Epithelial cell of proximal tubule (primary cell): ENCODE measurements around the gene KLHL21. TPM values are rescaled to one million over a fixed set of nuclear protein-coding genes. Genes with fewer than 3 reads are reported as not detected.

Source experiments
- DNase-seq: peaks from one replicate; pipeline ENCODE4 v3.0.0-alpha.2; 2011; ENCODE audit warnings: low read depth
- H3K4me3 ChIP-seq: 2 replicates; pipeline ENCODE4 v1.5.1; 2011; ENCODE audit warnings: low read depth, mild to moderate bottlenecking, low read length
- total RNA-seq: library from RNA; depleted of rRNA; stranded (reverse); fragments of >200 nt; gene quantifications from 2 replicates; pipeline ENCODE4 v1.2.3, GENCODE V29; 2015
- TF ChIP-seq, protein P1 (sequence below): conservative IDR thresholded peaks from 2 replicates; pipeline ENCODE4 v1.5.1; 2012; ENCODE audit warnings: low read depth, mild to moderate bottlenecking, low read length

Gene KLHL21
- total RNA-seq, 1 donor from 2014 or later, result 28.1 TPM

DNA sequence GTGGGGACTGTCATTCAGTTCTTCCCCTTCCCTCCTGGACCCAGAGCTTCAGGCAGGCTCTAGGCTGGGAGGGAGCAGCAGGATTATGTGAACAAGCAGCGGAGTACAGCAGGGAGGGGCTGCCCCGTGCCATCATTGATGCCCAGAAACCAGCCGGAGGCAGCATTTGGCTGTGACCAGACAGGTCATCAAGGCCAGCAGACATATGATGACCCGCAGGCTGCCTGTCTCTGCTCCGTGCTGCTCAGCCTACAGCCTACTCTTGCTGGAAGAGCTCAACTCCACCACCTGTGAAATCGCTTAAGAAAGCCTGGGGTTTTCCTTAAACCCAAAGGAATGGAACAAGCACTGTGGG lies 4.9 kb downstream of the KLHL21 start:
- no peak overlapping the region for H3K4me3 ChIP-seq
- DNase-seq, result no peak
- TF ChIP-seq, protein P1, sequence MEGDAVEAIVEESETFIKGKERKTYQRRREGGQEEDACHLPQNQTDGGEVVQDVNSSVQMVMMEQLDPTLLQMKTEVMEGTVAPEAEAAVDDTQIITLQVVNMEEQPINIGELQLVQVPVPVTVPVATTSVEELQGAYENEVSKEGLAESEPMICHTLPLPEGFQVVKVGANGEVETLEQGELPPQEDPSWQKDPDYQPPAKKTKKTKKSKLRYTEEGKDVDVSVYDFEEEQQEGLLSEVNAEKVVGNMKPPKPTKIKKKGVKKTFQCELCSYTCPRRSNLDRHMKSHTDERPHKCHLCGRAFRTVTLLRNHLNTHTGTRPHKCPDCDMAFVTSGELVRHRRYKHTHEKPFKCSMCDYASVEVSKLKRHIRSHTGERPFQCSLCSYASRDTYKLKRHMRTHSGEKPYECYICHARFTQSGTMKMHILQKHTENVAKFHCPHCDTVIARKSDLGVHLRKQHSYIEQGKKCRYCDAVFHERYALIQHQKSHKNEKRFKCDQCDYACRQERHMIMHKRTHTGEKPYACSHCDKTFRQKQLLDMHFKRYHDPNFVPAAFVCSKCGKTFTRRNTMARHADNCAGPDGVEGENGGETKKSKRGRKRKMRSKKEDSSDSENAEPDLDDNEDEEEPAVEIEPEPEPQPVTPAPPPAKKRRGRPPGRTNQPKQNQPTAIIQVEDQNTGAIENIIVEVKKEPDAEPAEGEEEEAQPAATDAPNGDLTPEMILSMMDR, result no peak

DNA sequence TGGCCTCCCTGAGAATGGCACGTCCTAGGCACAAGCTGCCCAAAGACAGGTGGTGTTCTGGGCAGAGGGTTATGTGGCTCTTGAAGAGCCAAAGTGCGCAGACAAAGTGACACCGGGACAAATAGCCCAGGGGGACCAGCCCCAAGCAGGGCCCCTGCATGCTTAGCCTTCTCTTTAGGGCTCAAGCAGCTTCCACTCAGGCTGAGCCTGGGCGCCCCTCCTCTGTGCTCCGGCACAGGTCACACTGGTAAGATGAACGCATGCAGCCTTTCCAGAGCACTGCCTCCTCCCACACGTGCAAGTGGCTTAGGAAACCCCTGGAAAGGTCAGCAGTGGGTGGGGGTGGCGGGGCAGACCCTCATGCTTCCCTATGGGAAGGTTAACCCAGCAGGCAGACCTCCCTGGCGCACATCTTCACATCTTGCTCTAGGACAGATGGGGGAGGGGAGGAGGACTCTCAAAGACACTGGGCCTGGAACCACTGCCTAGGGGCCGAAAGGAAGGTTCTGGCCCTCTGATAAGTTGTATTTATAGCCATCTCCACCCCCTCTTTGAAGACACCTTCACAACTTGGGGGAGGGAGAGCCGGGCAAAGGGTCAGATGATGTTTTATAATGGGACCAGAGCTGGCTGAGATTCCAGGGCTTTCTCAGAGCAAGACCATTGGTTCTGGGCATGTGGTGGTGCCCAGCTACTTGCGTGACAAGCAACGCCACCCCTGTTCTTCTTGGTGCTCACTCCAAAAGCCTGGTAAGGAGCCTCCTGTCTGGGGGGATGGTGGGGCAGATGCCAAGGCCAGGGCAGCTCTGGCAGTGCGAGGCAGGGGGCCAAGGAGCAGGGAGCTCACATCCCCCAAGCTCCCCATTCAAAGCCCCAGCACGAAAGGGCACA lies 5.5 kb downstream of the KLHL21 start:
- TF ChIP-seq, protein P1, result no peak
- H3K4me3 ChIP-seq, result no peak overlapping the region
- no peak for DNase-seq

DNA sequence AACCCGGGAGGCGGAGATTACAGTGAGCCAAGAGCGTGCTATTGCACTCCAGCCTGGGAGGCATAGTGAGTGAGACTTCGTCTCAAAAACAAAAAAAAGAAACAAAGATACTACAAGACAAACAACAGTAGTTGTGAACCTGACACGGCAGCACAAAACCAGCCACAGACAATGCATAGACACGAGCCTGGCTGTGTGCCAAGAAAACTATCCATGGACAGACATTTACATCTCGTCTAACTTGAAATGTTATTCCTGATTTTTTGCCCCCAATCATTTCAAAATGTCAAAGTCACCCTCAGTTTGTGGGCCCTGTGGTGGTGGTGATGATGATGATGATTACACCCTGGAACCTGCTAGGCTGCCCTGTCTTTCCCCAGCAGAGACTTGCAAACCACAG lies 6.3 kb downstream of the KLHL21 start:
- DNase-seq, result no peak
- TF ChIP-seq, protein P1, result no peak
- H3K4me3 ChIP-seq, result no peak overlapping the region

DNA sequence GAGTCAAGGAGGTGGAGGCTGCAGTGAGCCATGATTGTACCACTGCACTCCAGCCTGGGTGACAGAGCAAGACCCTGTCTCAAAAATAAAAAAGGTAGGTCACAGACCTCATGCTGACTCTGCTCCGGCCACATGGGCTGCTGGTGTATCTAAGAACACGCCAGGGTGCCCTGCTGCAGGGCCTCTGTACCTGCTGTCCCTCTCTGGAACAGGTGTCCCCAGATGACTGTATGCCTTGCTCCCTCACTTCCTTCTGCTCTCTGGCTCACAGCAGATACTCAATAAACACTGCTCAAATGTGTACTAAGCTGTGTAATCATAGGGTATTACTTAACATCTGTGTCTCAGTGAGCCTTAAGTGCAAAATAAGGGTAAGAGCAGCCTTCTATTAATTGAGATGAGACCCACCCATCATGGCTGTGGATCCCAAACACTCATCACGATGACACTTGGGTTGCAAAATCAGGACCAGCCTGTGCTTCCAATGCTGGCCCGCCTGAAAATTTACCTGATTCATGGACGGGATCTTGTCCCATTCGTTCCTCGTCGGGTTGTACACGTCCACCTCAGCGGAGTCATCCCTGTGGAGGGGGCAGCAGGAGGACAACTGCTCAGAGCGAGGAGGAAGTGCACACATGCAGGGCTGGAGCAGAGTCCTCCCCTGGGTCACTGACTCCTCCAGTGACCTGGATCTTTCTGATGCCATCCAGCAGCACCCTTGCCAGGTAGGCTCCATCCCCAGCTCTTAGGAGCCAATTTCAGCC lies 7.5 kb downstream of the KLHL21 start:
- TF ChIP-seq, protein P1, result no peak
- DNase-seq, result no peak
- no peak overlapping the region for H3K4me3 ChIP-seq

DNA sequence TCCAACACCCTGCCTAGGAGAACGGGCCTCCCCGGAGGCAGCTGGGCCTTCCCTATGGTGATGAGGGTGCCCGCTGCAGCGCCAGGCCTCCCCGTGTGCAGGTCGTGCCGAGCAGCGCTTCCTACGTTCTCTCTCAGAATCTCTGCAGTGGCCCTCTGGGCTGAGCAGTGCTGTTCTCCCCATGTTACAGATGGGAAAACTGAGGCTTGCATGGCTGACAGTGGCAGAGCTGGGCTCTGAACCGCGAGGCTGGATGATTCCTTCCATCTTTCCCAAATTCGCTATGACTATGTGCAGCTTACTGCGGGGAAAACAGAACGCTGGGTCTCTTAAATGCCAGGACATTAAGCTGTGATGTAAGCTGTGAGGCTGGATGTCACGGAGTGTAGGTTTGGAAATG lies 8.9 kb downstream of the KLHL21 start:
- no peak overlapping the region for H3K4me3 ChIP-seq
- no peak for DNase-seq
- TF ChIP-seq, protein P1, result no peak

DNA sequence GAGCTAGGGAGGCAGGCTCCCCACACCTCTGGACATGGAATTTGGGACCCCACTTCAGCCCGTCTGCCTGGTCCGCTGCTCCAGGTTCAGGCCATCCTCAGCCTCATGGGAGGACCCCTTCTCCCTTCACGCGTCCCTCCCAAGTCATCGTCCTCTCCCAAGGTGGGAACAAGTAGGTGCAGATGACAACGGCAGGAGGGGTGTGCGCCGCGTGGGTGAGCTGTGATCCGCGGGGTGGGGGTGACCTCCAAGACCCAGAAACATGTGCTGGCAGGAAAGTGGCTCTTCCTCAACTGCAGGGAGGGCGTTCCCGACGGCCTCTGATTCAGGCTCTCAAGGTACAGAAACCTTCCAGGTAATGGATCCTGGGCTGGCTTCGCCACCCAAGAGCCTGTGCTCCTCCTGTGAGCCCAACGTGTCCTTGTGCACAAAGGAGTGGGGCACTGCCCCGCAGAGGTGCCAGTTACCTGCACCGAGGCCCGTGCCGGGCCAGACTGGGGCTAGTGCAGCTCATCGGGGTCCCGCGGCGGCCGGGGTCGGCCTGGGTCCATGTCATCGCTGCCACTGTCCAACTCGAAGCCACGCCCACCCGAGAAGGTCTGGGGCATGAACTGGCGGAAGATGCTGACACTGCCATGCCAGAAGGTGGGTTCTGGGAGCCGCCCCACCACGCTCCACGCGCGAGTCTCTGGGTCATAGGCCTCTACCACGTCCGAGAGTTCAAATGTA lies 9.6 kb downstream of the KLHL21 start:
- TF ChIP-seq, protein P1, result no peak
- H3K4me3 ChIP-seq, result no peak overlapping the region
- DNase-seq, result no peak
